D341Med (cell line): ENCODE measurements around the gene GOLGA1.
"Not testable (repeated sequence)": the region's sequence is repeated elsewhere in the genome, so short reads cannot be mapped to it uniquely, and the experiment has no call there.

Experiments
- DNase-seq: peaks from one replicate; pipeline ENCODE4 v3.0.0; 2012; ENCODE audit warnings: low spot score

The GOLGA1 gene

GRCh38 chr9:124858330-124859046, 82.4 kb downstream of the GOLGA1 start:
- DNase-seq, result no peak

- no peak for DNase-seq
These were observed 83.2 kb downstream of the GOLGA1 start for GRCh38 chr9:124857533-124858162.

- DNase-seq, result peak; percentile 70
These were observed 84.7 kb downstream of the GOLGA1 start for GRCh38 chr9:124855944-124856765.

GRCh38 chr9:124855566-124855943, 85.3 kb downstream of the GOLGA1 start:
- no peak for DNase-seq

- DNase-seq, result no peak
These were observed 86.1 kb downstream of the GOLGA1 start for GRCh38 chr9:124854822-124855221.

GRCh38 chr9:124854161-124854560, 86.7 kb downstream of the GOLGA1 start:
- DNase-seq, result no peak

GRCh38 chr9:124853605-124854143, 87.2 kb downstream of the GOLGA1 start:
- no peak for DNase-seq

GRCh38 chr9:124852829-124853531, 87.9 kb downstream of the GOLGA1 start, which contains the start of gene WDR38:
WDR38 (plus strand) TSS chr9:124853460; CDS start chr9:124853532, 72 bp downstream.
- DNase-seq, result peak; percentile 92

GRCh38 chr9:124852121-124852828, 88.6 kb downstream of the GOLGA1 start:
- no peak for DNase-seq

GRCh38 chr9:124849801-124850200, 91.1 kb downstream of the GOLGA1 start:
- DNase-seq, result no peak

- no peak for DNase-seq
These were observed 93.9 kb downstream of the GOLGA1 start for GRCh38 chr9:124846969-124847368.

GRCh38 chr9:124846467-124846866, 94.4 kb downstream of the GOLGA1 start:
- not testable (repeated sequence) for DNase-seq

GRCh38 chr9:124844291-124844690, 96.6 kb downstream of the GOLGA1 start:
- no peak for DNase-seq

GRCh38 chr9:124843456-124844034, 97.3 kb downstream of the GOLGA1 start:
- no peak for DNase-seq

GRCh38 chr9:124841075-124841821, 99.6 kb downstream of the GOLGA1 start:
- DNase-seq, result no peak

GRCh38 chr9:124840300-124840833, 100.5 kb downstream of the GOLGA1 start:
- no peak for DNase-seq

GRCh38 chr9:124839612-124840299, 101.1 kb downstream of the GOLGA1 start:
- no peak for DNase-seq

GRCh38 chr9:124838567-124839275, 102.2 kb downstream of the GOLGA1 start:
- not testable (repeated sequence) for DNase-seq

- not testable (repeated sequence) for DNase-seq
These were observed 102.8 kb downstream of the GOLGA1 start for GRCh38 chr9:124838132-124838531.
